NCI-H187 (cell line): ENCODE results near the gene RAMAC.
"Not testable (repeated sequence)": the region's sequence is repeated elsewhere in the genome, so short reads cannot be mapped to it uniquely, and the experiment has no call there.

Source experiments
- DNase-seq, 2 experiments: peaks; one replicate each; lab custom pipeline; 2025; lab: John Stamatoyannopoulos, UW

The RAMAC gene

GRCh38 chr15:83014205-83014653, 28.2 kb downstream of the RAMAC start:
- DNase-seq: no peak

- no peak for DNase-seq
These were observed 29.4 kb downstream of the RAMAC start for GRCh38 chr15:83015361-83015760.

GRCh38 chr15:83016906-83017305, 30.9 kb downstream of the RAMAC start:
- DNase-seq: no peak

GRCh38 chr15:83018436-83018835, 32.4 kb downstream of the RAMAC start:
- DNase-seq: no peak

- DNase-seq: no peak
These were observed 44.0 kb downstream of the RAMAC start for GRCh38 chr15:83030021-83030420.

- DNase-seq: not testable (repeated sequence)
These were observed 45.2 kb downstream of the RAMAC start for GRCh38 chr15:83031234-83031633.

GRCh38 chr15:83036253-83036652, 50.2 kb downstream of the RAMAC start:
- DNase-seq: no peak

GRCh38 chr15:83039206-83039605, 53.2 kb downstream of the RAMAC start:
- no peak for DNase-seq
